HG02763 (cell line): Measurements from ENCODE around the gene LMTK3.

Experiments used
- ATAC-seq: cut with Tn5 transposase; IDR thresholded peaks from one replicate; pipeline ENCODE4 v1.9.1; 2021; ENCODE audit warnings: mild to moderate bottlenecking, moderate library complexity; ENCODE audit not compliant: unreplicated experiment

LMTK3 gene

GRCh38 chr19:48475369-48476068, 36.1 kb downstream of the LMTK3 start:
- ATAC-seq: no peak

DNA sequence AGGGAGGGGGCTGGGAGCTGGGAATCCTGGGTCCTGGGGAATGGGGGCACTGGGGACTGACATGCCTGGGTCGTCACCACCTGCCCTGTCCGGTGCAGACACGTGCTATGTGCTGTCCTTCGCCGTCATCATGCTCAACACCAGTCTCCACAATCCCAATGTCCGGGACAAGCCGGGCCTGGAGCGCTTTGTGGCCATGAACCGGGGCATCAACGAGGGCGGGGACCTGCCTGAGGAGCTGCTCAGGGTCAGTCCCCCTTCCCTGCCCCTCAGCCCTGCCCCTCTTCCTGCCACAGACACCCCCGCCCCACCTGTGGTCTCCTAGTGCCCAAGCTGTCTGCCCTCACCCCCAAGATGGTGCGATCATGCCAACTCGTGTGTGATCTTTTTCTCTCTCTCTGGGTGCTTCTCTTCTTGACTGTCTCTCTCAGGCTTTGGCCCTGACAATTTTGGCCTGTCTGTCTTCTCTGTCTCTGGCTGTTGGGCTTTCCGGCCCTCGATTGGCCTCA, 37.5 kb downstream of the LMTK3 start:
- no peak for ATAC-seq

DNA sequence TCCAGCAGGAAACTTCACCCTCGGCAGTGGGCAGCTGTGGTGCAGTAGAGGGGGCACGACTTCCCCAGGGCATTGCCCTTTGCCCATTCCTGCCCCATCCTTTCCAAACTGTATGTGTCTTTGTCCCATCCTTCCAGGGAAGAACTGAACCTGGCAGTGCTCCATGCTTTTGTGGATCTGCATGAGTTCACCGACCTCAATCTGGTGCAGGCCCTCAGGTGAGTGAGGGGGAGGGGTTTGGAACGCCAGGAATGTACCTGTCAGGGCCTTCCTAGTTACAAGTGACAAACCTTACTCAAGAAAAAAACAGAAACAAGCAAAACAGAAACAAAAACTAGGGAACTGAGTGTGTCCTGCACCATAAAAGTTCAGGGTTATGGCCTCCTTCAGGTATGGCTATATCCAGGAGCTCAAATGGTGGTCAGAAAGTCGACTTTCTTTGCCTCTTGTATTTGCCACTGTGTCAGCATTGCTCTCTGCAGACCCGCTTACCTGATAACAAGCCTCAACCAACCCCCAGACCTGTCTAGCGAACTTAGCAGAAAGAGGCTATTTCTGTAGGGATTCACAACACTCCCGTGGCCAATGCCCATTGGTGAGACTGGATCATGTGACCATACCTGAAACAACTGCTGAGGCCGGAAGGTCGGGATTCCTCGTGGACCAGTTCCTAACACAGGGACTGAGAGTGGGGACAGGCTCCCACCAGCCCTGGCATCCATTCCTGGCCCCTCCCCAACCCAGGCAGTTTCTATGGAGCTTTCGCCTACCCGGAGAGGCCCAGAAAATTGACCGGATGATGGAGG, 38.3 kb downstream of the LMTK3 start:
- no peak for ATAC-seq

DNA sequence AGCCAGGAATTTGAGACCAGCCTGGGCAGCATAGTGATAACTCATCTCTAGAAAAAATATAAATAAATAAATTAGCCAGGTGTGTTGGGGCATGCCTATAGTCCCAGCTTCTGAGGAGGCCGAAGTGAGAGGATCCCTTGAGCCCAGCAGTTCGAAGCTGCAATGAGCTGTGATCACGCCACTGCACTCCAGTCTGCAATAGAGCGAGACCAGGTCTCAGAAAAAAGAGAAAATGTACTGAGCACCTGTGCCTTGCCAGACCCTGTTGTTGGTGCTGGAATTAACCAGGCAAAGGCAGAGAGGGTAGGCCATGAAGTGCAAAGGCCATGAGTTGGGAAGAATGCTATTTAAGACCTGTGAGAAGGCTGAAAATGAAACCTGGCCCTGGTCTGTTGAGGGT, 39.8 kb downstream of the LMTK3 start:
- no peak for ATAC-seq

DNA sequence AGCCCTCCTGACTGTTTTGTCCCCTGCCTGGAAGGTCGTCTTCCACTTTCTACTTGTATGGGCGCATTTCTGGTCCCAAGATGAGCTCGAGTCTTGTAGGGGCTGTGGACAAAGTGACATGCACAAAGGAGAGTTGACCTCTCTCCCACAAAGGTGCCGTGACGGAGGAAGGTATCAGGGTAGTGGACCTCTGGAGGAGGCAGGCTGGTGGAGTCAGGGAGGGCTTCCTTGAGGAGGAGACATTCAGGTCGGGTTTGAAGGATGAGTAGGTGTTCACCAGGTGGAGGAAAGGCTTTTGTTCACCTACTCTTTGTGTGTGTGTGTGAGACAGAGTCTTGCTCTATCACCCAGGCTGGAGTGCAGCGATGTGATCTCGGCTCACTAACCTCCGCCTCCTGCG, 40.8 kb downstream of the LMTK3 start:
- no peak for ATAC-seq

GRCh38 chr19:48469934-48470680, 41.5 kb downstream of the LMTK3 start:
- ATAC-seq: no peak

GRCh38 chr19:48469289-48469881, 42.2 kb downstream of the LMTK3 start, which contains the start of gene CYTH2:
TSS of gene CYTH2 (plus strand) at chr19:48469369. CDS start at chr19:48469508, 139 bp downstream.
- peak; percentile 23 for ATAC-seq

DNA sequence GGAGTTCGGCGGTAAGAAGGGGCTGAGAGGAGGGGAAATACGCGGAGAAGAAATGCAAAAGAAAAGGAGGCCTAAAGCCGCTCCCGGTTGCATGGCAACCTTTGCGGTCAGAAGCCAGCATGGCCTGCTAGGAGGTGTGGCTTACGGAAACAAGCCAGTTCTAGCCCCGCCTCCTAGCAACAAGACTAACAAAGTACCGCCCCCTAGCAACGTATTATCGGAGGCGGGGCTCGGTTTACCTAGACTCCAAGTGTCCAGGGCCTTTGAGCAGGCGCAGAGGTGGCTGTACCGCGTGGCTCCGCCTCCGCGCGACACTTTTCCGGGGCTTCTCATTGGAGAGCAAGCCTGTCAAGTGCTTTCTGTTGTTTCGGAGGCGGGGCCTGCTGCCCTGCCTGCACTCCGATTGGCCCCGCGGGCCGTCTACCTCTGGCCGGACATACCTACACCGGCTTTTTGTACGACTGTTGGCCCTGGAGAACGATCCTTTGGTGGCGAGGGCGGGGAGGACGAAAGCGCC, 42.8 kb downstream of the LMTK3 start:
- ATAC-seq: peak; percentile 91

GRCh38 chr19:48466561-48467325, 44.9 kb downstream of the LMTK3 start:
- ATAC-seq: no peak

GRCh38 chr19:48465215-48465614, 46.4 kb downstream of the LMTK3 start:
- ATAC-seq: no peak

- ATAC-seq: no peak
Measured at GRCh38 chr19:48461982-48462655, 49.5 kb downstream of the LMTK3 start.

- ATAC-seq: no peak
Measured at GRCh38 chr19:48461651-48461981, 50.0 kb downstream of the LMTK3 start.

DNA sequence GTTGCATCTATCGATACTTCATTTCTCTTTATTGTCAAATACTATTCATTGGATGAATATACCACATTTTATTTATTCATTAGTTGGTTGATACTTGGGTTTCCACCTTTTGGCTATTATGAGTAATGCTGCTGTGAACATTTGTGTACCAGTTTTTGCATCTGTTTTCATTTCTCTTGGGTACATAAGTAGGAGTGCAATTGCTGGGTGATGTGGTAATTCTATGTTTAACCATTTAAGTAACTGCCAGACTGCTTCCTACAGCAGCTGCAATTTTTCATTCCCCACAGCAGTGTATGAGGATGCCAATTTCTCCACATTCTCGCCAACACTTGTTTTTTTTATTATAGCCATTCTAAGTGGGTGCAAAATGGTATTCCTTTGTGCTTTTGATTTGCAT, 53.6 kb downstream of the LMTK3 start:
- ATAC-seq: no peak

- no peak for ATAC-seq
Measured at GRCh38 chr19:48456864-48457263, 54.8 kb downstream of the LMTK3 start.

GRCh38 chr19:48455908-48456562, 55.6 kb downstream of the LMTK3 start:
- ATAC-seq: no peak

- ATAC-seq: no peak
Measured at GRCh38 chr19:48455171-48455907, 56.3 kb downstream of the LMTK3 start, which contains the start of gene KCNJ14. TSS of gene KCNJ14 (plus strand) at chr19:48455574. CDS start at chr19:48461725, 6,151 bp downstream.

- ATAC-seq: no peak
Measured at GRCh38 chr19:48454150-48454730, 57.4 kb downstream of the LMTK3 start.
